ENCODE measurements around the gene PITPNC1. TPM values are rescaled to one million over a fixed set of nuclear protein-coding genes. Genes with fewer than 3 reads are reported as not detected.

PITPNC1 gene
- total RNA-seq, 1 donor from 2014 or later, result 28.7 TPM

DNA sequence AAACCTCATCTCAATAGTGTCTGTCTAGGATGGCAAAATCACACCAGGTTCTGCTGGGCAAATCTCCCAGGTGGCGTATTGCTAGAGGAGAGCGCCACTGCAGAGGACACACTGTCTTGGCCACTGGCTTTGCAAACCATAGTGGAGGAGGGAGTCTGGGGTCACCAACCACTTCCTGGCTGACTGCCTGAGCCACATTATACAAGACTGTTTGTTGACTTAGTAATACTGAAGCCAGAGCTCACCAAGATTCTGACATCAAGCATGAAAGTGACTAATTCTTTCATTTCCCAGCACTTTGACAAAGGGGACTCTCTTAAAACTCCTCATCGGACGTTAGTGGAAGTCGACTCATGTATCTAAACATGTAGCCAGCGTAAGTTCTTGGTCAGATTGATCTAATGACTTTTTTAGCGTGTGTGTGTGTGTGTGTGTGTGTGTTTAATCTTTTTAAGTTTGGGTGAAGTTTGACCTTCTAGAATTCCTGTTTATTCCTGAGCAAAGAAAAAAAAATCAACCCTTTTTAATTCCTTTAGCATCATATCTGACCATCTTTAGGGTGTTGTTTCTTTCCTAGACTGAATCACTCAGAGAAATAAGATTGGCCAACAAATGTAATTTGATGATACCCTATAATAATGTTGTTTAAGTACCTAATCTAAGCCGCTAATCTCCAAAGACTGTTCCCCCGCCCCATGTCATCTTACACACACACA is 13.7 kb downstream of the PITPNC1 start:
- no peak overlapping the region for H3K4me3 ChIP-seq (ENCODE audit: low read depth, low read length)
- DNase-seq (ENCODE audit: low read depth), result peak; percentile 92
- no peak for FAIRE-seq

DNA sequence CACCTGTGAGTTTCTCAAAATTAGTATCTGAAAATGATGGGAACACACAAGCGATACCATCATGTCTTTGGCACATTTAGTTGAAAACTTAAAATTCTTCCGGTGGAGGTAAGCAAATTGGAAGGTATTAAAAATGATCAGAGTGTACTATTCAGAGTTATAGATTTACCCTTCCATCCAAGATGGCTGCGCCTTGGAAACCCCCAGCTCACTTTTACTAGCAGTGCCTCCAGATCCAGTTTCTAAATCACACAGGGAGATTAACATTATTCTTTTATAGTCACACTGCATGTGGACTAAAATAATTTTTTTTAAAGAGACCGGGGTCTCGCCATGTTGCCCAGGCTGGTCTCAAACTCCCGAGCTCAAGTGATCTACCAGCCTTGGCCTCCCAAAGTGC is 15.0 kb downstream of the PITPNC1 start:
- no peak for DNase-seq (ENCODE audit: low read depth)
- H3K27me3 ChIP-seq (ENCODE audit: control insufficient read depth, insufficient read depth, low read length), result no peaks in the 10 kb centered on the region
- no peaks in the 10 kb centered on the region for H3K36me3 ChIP-seq (ENCODE audit: control insufficient read depth, insufficient read depth, low read length)
- no peak overlapping the region for H3K4me3 ChIP-seq (ENCODE audit: low read depth, low read length)
- TF ChIP-seq, protein P1, sequence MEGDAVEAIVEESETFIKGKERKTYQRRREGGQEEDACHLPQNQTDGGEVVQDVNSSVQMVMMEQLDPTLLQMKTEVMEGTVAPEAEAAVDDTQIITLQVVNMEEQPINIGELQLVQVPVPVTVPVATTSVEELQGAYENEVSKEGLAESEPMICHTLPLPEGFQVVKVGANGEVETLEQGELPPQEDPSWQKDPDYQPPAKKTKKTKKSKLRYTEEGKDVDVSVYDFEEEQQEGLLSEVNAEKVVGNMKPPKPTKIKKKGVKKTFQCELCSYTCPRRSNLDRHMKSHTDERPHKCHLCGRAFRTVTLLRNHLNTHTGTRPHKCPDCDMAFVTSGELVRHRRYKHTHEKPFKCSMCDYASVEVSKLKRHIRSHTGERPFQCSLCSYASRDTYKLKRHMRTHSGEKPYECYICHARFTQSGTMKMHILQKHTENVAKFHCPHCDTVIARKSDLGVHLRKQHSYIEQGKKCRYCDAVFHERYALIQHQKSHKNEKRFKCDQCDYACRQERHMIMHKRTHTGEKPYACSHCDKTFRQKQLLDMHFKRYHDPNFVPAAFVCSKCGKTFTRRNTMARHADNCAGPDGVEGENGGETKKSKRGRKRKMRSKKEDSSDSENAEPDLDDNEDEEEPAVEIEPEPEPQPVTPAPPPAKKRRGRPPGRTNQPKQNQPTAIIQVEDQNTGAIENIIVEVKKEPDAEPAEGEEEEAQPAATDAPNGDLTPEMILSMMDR (IDR thresholded peaks at IDR 0.05; ENCODE audit: insufficient read depth, low read length, severe bottlenecking), result no peak
- FAIRE-seq, result no peak

More for the DNA sequence above, 13.7 kb downstream of the PITPNC1 start:
- TF ChIP-seq, protein P1 (IDR thresholded peaks at IDR 0.05; ENCODE audit: insufficient read depth, low read length, severe bottlenecking), result no peak
- Histone ChIP-seq H3K36me3 (ENCODE audit: control insufficient read depth, insufficient read depth, low read length) (no peaks in the 10 kb centered on the region), H3K27me3 (ENCODE audit: control insufficient read depth, insufficient read depth, low read length) (no peaks in the 10 kb centered on the region)

DNA sequence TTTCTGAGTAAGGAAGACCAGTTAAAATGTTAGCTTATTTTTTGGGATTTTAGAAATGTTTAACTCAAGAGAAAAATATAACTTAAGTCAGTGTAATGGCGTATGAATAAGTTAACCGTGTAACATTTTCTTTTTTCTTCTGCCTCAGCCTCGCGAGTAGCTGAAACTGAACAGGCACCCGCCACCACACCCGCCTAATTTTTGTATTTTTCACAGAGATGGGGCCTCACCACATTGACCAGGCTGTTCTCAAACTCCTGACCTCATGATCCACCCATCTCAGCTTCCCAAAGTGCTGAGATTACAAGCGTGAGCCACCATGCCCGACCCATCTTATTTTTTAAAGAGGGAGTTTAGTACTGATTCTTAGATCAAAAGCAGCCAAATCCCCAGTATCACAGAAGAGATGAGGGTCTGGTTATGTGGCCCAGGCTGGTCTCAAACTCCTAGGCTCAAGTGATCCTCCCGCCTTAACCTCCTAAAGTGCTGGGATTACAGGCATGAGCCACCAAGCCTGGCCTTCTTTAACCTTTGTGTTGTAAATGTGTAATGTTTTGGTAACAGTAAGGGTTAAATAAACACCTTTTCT is 16.8 kb downstream of the PITPNC1 start:
- Histone ChIP-seq H3K36me3 (ENCODE audit: control insufficient read depth, insufficient read depth, low read length) (no peaks in the 10 kb centered on the region), H3K4me3 (ENCODE audit: low read depth, low read length) (no peak overlapping the region), H3K27me3 (ENCODE audit: control insufficient read depth, insufficient read depth, low read length) (no peaks in the 10 kb centered on the region)
- FAIRE-seq (no peak), DNase-seq (ENCODE audit: low read depth) (no peak)
- TF ChIP-seq, protein P1 (IDR thresholded peaks at IDR 0.05; ENCODE audit: insufficient read depth, low read length, severe bottlenecking), result no peak

DNA sequence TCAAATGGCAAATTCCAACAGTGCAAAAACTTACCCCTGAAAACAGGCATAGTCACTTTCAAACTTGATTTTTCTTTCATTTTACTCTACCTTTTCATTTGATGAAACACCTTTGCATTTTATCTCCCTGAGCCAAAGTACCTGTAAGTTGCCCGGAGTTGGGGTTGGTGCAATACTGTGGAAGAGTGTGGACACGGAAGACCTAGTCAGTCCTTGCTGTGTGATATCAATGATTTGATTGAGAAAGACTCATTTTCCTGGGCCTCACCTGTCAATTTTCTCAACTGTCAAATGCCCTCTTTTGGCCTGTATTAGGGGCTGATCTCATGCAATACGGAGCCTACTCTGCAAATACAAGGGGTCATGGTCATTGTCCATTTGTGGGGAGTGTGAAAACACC is 22.6 kb downstream of the PITPNC1 start:
- DNase-seq (ENCODE audit: low read depth), result no peak
- no peak overlapping the region for H3K4me3 ChIP-seq (ENCODE audit: low read depth, low read length)
- TF ChIP-seq, protein P1 (IDR thresholded peaks at IDR 0.05; ENCODE audit: insufficient read depth, low read length, severe bottlenecking), result no peak
- no peak for FAIRE-seq
- no peaks in the 10 kb centered on the region for H3K36me3 ChIP-seq (ENCODE audit: control insufficient read depth, insufficient read depth, low read length)
- H3K27me3 ChIP-seq (ENCODE audit: control insufficient read depth, insufficient read depth, low read length), result no peaks in the 10 kb centered on the region

DNA sequence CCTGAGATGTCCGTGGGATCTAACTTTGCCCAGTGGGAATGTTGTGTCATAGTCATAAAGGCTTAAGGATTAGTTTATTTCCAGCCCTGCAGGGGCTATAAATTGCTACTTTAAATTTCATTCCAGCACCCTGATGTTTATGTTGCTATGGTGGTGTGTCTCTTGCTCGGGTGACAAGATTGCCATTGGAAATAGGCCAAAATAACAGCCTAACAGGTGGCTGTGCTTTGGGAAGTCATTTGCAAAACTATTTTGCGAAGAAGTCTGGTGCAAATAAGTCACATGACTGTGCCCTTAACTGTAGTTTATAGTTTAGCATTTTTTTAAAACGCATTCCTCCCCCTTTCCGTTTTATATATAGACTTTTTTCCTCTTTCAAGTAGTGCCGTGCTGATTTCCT is 23.1 kb downstream of the PITPNC1 start:
- no peak for DNase-seq (ENCODE audit: low read depth)
- FAIRE-seq, result no peak
- TF ChIP-seq, protein P1 (IDR thresholded peaks at IDR 0.05; ENCODE audit: insufficient read depth, low read length, severe bottlenecking), result no peak
- Histone ChIP-seq H3K4me3 (ENCODE audit: low read depth, low read length) (no peak overlapping the region), H3K36me3 (ENCODE audit: control insufficient read depth, insufficient read depth, low read length) (no peaks in the 10 kb centered on the region), H3K27me3 (ENCODE audit: control insufficient read depth, insufficient read depth, low read length) (no peaks in the 10 kb centered on the region)
